Lower leg skin (tissue), 4 donors: ENCODE measurements around the gene LOXHD1. TPM values are rescaled to one million over a fixed set of nuclear protein-coding genes. Genes with fewer than 3 reads are reported as not detected.

ENCODE experiments used
- DNase-seq, 2 donors: peaks; one replicate each; pipeline ENCODE4 v3.0.0-alpha.2; 2019; ENCODE audit warnings: low spot score in 2 of 2
- H3K4me3 ChIP-seq: fragments of 200-600 bp; sonication (generic); 2 replicates; pipeline ENCODE4 v1.5.1; 2017; ENCODE audit warnings: mild to moderate bottlenecking, low read depth; ENCODE audit not compliant: poor library complexity, severe bottlenecking
- CTCF ChIP-seq, 3 donors: fragments of 450-650 bp; IDR thresholded peaks; one replicate each; pipeline ENCODE4 v1.5.1; 2016; ENCODE audit warnings: antibody characterized with exemption in 3 of 3, mild to moderate bottlenecking in 3 of 3, moderate library complexity in 2 of 3
- POLR2A ChIP-seq, 2 donors: fragments of 450-650 bp; IDR thresholded peaks; one replicate each; pipeline ENCODE4 v1.6.1; 2016 to 2017; ENCODE audit warnings: antibody characterized with exemption in 2 of 2, mild to moderate bottlenecking in 1 of 2, moderate library complexity in 1 of 2
- WGBS, 2 donors: methylation state at CpG; one replicate each; pipeline ENCODE4 v1.1.5; 2018; 5-methylcytosine and 5-hydroxymethylcytosine counted together
- intact Hi-C: fragments of 100-400 bp; cut with DNase I; formaldehyde crosslinking; loops from one replicate; pipeline ENCODE4 v1.15.0; 2023; ENCODE audit warnings: low total_unique reads
- total RNA-seq, 4 donors: library from RNA; depleted of rRNA; stranded (reverse); fragments of >200 nt; gene quantifications; one replicate each; pipeline ENCODE4 v1.1.0, GENCODE V29; 2016

LOXHD1 gene
- total RNA-seq, 4 donors from 2014 or later: 0.02 to 0.97 (median 0.32) TPM; not detected in 1

- no peak overlapping the region for H3K4me3 ChIP-seq
- intact Hi-C loops: no loop called here
- 73 to 83% methylated on average over 3 of the region's 3 CpGs for WGBS, 2 donors
- no peak for DNase-seq
- TF ChIP-seq POLR2A (IDR thresholded peaks at IDR 0.05) (no peak), CTCF (IDR thresholded peaks at IDR 0.05) (no peak)
Observed at GRCh38 chr18:46622999-46623398, 34.0 kb downstream of the LOXHD1 start.

GRCh38 chr18:46622451-46622850 lies 34.6 kb downstream of the LOXHD1 start:
- H3K4me3 ChIP-seq: no peak overlapping the region
- intact Hi-C loops: no loop called here
- TF ChIP-seq CTCF (IDR thresholded peaks at IDR 0.05) (no peak), POLR2A (IDR thresholded peaks at IDR 0.05) (no peak)
- peak; percentile 2 to 50 for DNase-seq
- 96 to 100% methylated on average over 4 of the region's 4 CpGs for WGBS, 2 donors

GRCh38 chr18:46621871-46622270 lies 35.1 kb downstream of the LOXHD1 start:
- 78 to 84% methylated on average over 2 of the region's 2 CpGs for WGBS, 2 donors
- H3K4me3 ChIP-seq: no peak overlapping the region
- DNase-seq: peak; percentile 4 to 65
- intact Hi-C loops: no loop called here
- TF ChIP-seq POLR2A (IDR thresholded peaks at IDR 0.05) (no peak), CTCF (IDR thresholded peaks at IDR 0.05) (no peak)

- TF ChIP-seq CTCF (IDR thresholded peaks at IDR 0.05): no peak
- no peak for TF ChIP-seq POLR2A (IDR thresholded peaks at IDR 0.05)
- peak in 1 of 2 donors; percentile 3 for DNase-seq
- WGBS, 2 donors: 78 to 81% methylated on average over 6 of the region's 6 CpGs
- intact Hi-C loops: no loop called here
- H3K4me3 ChIP-seq: no peak overlapping the region
Observed at GRCh38 chr18:46621111-46621766, 35.8 kb downstream of the LOXHD1 start.

- TF ChIP-seq POLR2A (IDR thresholded peaks at IDR 0.05) (no peak), CTCF (IDR thresholded peaks at IDR 0.05) (no peak)
- intact Hi-C loops: no loop called here
- no peak overlapping the region for H3K4me3 ChIP-seq
- WGBS, 2 donors: 73 to 84% methylated on average over 3 of the region's 3 CpGs
- DNase-seq: no peak
Observed at GRCh38 chr18:46619559-46619958, 37.5 kb downstream of the LOXHD1 start.

- DNase-seq: no peak
- intact Hi-C loops: no loop called here
- no peak overlapping the region for H3K4me3 ChIP-seq
- no peak for TF ChIP-seq CTCF (IDR thresholded peaks at IDR 0.05)
- TF ChIP-seq POLR2A (IDR thresholded peaks at IDR 0.05): no peak
Observed at GRCh38 chr18:46615720-46616119, 41.3 kb downstream of the LOXHD1 start.
